Thyroid gland (tissue), 4 donors: ENCODE measurements around the gene RHOA. TPM values are rescaled to one million over a fixed set of nuclear protein-coding genes. Genes with fewer than 3 reads are reported as not detected.

Source experiments
- DNase-seq, 2 donors: peaks; one replicate each; pipeline ENCODE4 v3.0.0-alpha.2; 2019
- H3K27ac ChIP-seq, 3 donors: fragments of 200-600 bp; sonication (generic); 1 replicate in 2 of 3; 2 replicates in 1 of 3; pipeline ENCODE4 v1.5.1; 2016 to 2019; ENCODE audit warnings: mild to moderate bottlenecking in 1 of 3, moderate library complexity in 1 of 3
- H3K27me3 ChIP-seq: fragments of 200-600 bp; sonication (generic); one replicate; pipeline ENCODE4 v1.5.1; 2019
- H3K36me3 ChIP-seq, 2 donors: fragments of 200-600 bp; sonication (generic); one replicate each; pipeline ENCODE4 v1.5.1; 2016 to 2019
- H3K4me1 ChIP-seq, 2 donors: fragments of 200-600 bp; sonication (generic); one replicate each; pipeline ENCODE4 v1.5.1; 2017 to 2019
- H3K4me3 ChIP-seq, 3 donors: fragments of 200-600 bp; sonication (generic); replicated peaks in 1 of 3; 1 replicate in 2 of 3; 2 replicates in 1 of 3; pipeline ENCODE4 v1.5.1; 2016; ENCODE audit warnings: mild to moderate bottlenecking in 1 of 3
- H3K9me3 ChIP-seq: fragments of 200-600 bp; sonication (generic); one replicate; pipeline ENCODE4 v1.5.1; 2017
- POLR2A ChIP-seq, 2 donors: fragments of 450-650 bp; IDR thresholded peaks; one replicate each; pipeline ENCODE4 v1.6.1; 2017; ENCODE audit warnings: antibody characterized with exemption in 2 of 2, mild to moderate bottlenecking in 2 of 2, moderate library complexity in 1 of 2
- WGBS, 2 donors: methylation state at CpG; one replicate each; pipeline ENCODE4 v1.1.5; 2017; 5-methylcytosine and 5-hydroxymethylcytosine counted together
- intact Hi-C: fragments of 100-400 bp; cut with DNase I; formaldehyde crosslinking; loops from one replicate; pipeline ENCODE4 v1.15.1; 2023
- total RNA-seq, 4 donors: library from RNA; depleted of rRNA; stranded (reverse); fragments of >200 nt; gene quantifications; one replicate each; pipeline ENCODE4 v1.2.3, GENCODE V29; 2016
- TF ChIP-seq, protein P1 (sequence below), 6 experiments: fragments of 200-600 bp in 3 of 6; fragments of 450-650 bp in 3 of 6; sonication (generic) in 3 of 6; IDR thresholded peaks; one replicate each; pipeline ENCODE4 v1.5.1; 2016 to 2019; ENCODE audit warnings: antibody characterized with exemption in 6 of 6, mild to moderate bottlenecking in 2 of 6, inconsistent platforms in 1 of 6, moderate library complexity in 1 of 6

RHOA gene
- total RNA-seq, 4 donors from 2014 or later: 437 to 789 (median 587) TPM

DNA sequence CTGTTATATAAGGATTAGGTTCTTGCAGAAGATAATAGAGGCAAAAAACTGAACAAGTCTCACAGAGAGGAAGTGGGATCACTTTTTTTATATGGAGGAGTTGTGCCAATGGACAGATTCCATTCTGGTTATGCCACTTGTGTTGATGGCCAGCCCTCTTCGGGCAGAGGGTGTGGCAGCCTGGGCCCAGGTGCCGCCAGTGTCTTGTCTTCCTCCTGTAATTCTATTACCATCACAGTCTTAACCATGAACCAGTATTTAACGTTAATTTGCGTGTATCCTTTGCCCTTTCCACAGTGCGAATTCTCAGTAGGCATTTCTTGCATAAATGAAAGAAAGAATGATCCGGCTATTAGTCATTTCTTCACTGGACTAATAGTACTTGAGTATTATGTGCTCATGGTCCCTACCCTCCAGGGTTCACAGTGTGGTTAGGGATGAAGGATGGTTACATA lies 65.0 kb downstream of the RHOA start:
- intact Hi-C loops: loop anchor here (10.0 kb wide), 1 partner anchor 88 kb away; no protein-coding TSS in a partner anchor
- TF ChIP-seq, protein P1, sequence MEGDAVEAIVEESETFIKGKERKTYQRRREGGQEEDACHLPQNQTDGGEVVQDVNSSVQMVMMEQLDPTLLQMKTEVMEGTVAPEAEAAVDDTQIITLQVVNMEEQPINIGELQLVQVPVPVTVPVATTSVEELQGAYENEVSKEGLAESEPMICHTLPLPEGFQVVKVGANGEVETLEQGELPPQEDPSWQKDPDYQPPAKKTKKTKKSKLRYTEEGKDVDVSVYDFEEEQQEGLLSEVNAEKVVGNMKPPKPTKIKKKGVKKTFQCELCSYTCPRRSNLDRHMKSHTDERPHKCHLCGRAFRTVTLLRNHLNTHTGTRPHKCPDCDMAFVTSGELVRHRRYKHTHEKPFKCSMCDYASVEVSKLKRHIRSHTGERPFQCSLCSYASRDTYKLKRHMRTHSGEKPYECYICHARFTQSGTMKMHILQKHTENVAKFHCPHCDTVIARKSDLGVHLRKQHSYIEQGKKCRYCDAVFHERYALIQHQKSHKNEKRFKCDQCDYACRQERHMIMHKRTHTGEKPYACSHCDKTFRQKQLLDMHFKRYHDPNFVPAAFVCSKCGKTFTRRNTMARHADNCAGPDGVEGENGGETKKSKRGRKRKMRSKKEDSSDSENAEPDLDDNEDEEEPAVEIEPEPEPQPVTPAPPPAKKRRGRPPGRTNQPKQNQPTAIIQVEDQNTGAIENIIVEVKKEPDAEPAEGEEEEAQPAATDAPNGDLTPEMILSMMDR (IDR thresholded peaks at IDR 0.05): no peak
- TF ChIP-seq POLR2A (IDR thresholded peaks at IDR 0.05): no peak
- H3K27ac ChIP-seq: peak overlapping the region; percentile 60 to 84 (median 66)
- H3K4me3 ChIP-seq: no peak overlapping the region
- H3K36me3 ChIP-seq: no peaks in the 10 kb centered on the region
- 79 to 86% methylated on average over 6 of the region's 6 CpGs for WGBS, 2 donors
- no peaks in the 10 kb centered on the region for H3K27me3 ChIP-seq
- no peaks in the 10 kb centered on the region for H3K9me3 ChIP-seq
- DNase-seq: no peak
- H3K4me1 ChIP-seq: peaks cover 16 to 45% of the 10 kb centered on the region in 2 donors

GRCh38 chr3:49343163-49343562 lies 68.6 kb downstream of the RHOA start:
- H3K27ac ChIP-seq: no peak overlapping the region
- peaks cover 21 to 45% of the 10 kb centered on the region in 2 donors for H3K4me1 ChIP-seq
- H3K9me3 ChIP-seq: no peaks in the 10 kb centered on the region
- no peaks in the 10 kb centered on the region for H3K36me3 ChIP-seq
- intact Hi-C loops: loop anchor here (10.0 kb wide), 1 partner anchor 92 kb away; no protein-coding TSS in a partner anchor
- 87 to 94% methylated on average over 3 of the region's 3 CpGs for WGBS, 2 donors
- no peak overlapping the region for H3K4me3 ChIP-seq
- TF ChIP-seq POLR2A (IDR thresholded peaks at IDR 0.05): no peak
- TF ChIP-seq, protein P1 (IDR thresholded peaks at IDR 0.05): no peak
- DNase-seq: no peak
- H3K27me3 ChIP-seq: no peaks in the 10 kb centered on the region

GRCh38 chr3:49341996-49342395 lies 69.8 kb downstream of the RHOA start:
- 88 to 94% methylated on average over 6 of the region's 6 CpGs for WGBS, 2 donors
- Histone ChIP-seq H3K36me3 (no peaks in the 10 kb centered on the region), H3K27ac (peak overlapping the region in 1 of 3 donors; percentile 36), H3K4me1 (peaks cover 21 to 43% of the 10 kb centered on the region in 2 donors), H3K4me3 (no peak overlapping the region), H3K9me3 (no peaks in the 10 kb centered on the region), H3K27me3 (no peaks in the 10 kb centered on the region)
- no peak for DNase-seq
- TF ChIP-seq POLR2A (IDR thresholded peaks at IDR 0.05): no peak
- TF ChIP-seq, protein P1 (IDR thresholded peaks at IDR 0.05): no peak
- intact Hi-C loops: loop anchor here (10.0 kb wide), 1 partner anchor 93 kb away; no protein-coding TSS in a partner anchor

DNA sequence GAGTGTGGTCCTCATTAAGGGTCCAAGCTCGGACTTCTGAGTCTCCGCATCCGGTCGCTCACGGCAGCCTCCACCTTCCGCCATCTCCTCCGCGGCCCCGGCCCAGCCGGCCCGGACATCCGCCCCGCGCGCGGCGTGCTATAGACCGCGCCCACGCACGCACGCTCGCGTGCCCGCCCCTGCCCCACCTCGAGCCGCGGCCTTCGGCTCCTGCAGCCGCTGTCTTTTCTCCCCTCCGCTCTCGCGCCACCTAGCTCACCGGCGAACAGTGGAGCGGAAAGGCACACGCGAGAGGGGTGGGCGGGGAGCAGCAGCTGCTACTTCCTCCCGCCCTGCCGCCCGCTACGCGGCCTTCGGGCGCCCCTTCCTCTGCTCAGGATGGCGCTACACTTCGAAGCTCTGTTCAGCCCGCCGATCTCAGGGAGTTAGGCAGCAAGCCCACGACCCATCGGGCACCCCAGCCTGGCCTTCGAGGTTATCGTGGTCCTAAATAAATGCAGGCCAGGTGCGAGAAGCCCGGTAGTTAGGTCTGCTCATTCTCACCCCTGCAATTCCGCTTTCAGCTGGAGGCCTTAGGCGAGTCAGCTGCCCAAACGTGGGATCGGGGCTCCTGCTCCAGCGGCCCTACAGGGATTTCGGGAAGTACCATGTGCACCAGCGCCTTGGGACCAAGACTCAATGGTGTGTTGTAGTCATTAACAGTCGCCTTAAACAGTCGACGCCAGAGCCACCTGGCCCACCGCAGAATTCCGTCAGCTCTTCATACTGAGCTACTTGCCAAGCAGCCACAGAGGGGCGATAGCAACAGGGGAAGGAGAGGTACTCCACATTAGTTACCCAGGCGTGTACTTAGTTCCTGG lies 71.6 kb downstream of the RHOA start, which contains the start of gene USP4:
Gene USP4 (minus strand): TSS at position 113 of the 860 bp plus-strand sequence. CDS start 29 bp downstream, at position 84.
- WGBS, 2 donors: 0 to 1% methylated on average over 28 to 42 of the region's 70 CpGs
- peak; percentile 93 to 95 for DNase-seq
- no peaks in the 10 kb centered on the region for H3K27me3 ChIP-seq
- TF ChIP-seq, protein P1 (IDR thresholded peaks at IDR 0.05): peak in 4 of 6 experiments; percentile 42 to 58 (median 50)
- peak in 1 of 2 donors; percentile 76 for TF ChIP-seq POLR2A (IDR thresholded peaks at IDR 0.05)
- intact Hi-C loops: loop anchor here (10.0 kb wide), 2 partner anchors 95 to 165 kb away; partner anchors contain the start of gene KLHDC8B
- no peaks in the 10 kb centered on the region for H3K9me3 ChIP-seq
- H3K4me1 ChIP-seq: peaks cover 11 to 30% of the 10 kb centered on the region in 2 donors
- peaks cover 2 to 11% of the 10 kb centered on the region in 2 donors for H3K36me3 ChIP-seq
- peak within 1 kb of the TSS; percentile 60 to 90 (median 86) for H3K4me3 ChIP-seq
- peak within 1 kb of the TSS; percentile 85 to 98 (median 94) for H3K27ac ChIP-seq
